OCI-LY1 (cell line): ENCODE measurements around the gene ACAA1.

Experiments used
- H2AFZ ChIP-seq: fragments of 200-600 bp; sonication (generic), shearing (Covaris generic); 2 replicates; pipeline ENCODE4 v1.6.0; 2014; ENCODE audit warnings: antibody characterized with exemption, mild to moderate bottlenecking, low read length
- H3F3A ChIP-seq: fragments of 200-600 bp; sonication (generic), shearing (Covaris generic); 2 replicates; pipeline ENCODE4 v1.6.0; 2014; ENCODE audit warnings: mild to moderate bottlenecking, antibody characterized with exemption, low read length, moderate library complexity; ENCODE audit not compliant: insufficient read depth
- H3K27ac ChIP-seq: fragments of 200-600 bp; sonication (generic); 2 replicates; pipeline ENCODE4 v1.5.1; 2014; ENCODE audit warnings: low read length, mixed run types, mild to moderate bottlenecking, low read depth; ENCODE audit not compliant: poor library complexity, severe bottlenecking
- H3K27me3 ChIP-seq: fragments of 200-600 bp; sonication (generic); 2 replicates; pipeline ENCODE4 v1.6.0; 2014; ENCODE audit warnings: antibody characterized with exemption, mild to moderate bottlenecking, low read length, moderate library complexity; ENCODE audit not compliant: insufficient read depth
- H3K36me3 ChIP-seq: fragments of 200-600 bp; sonication (generic); 2 replicates; pipeline ENCODE4 v1.6.1; 2014; ENCODE audit warnings: mild to moderate bottlenecking, antibody characterized with exemption, low read length, moderate library complexity, mixed read lengths; ENCODE audit not compliant: insufficient read depth
- H3K4me1 ChIP-seq: fragments of 200-600 bp; sonication (generic); 2 replicates; pipeline ENCODE4 v1.5.1; 2014; ENCODE audit warnings: mild to moderate bottlenecking, low read length, moderate library complexity; ENCODE audit not compliant: insufficient read depth, severe bottlenecking
- H3K4me2 ChIP-seq: fragments of 200-600 bp; sonication (generic), shearing (Covaris generic); 2 replicates; pipeline ENCODE4 v1.6.1; 2014; ENCODE audit warnings: low read length
- H3K4me3 ChIP-seq: fragments of 200-600 bp; sonication (generic); 2 replicates; pipeline ENCODE4 v1.5.1; 2014; ENCODE audit warnings: low read length, low read depth, mild to moderate bottlenecking, mixed read lengths; ENCODE audit not compliant: poor library complexity, severe bottlenecking
- H3K79me2 ChIP-seq: fragments of 200-600 bp; shearing (Covaris generic); 2 replicates; pipeline ENCODE4 v1.6.1; 2016; ENCODE audit warnings: mixed run types, low read length, mixed read lengths; ENCODE audit not compliant: insufficient read depth
- H3K9ac ChIP-seq: fragments of 200-600 bp; sonication (generic), shearing (Covaris generic); 2 replicates; pipeline ENCODE4 v1.6.1; 2014; ENCODE audit warnings: mild to moderate bottlenecking, low read length, mixed read lengths
- H3K9me2 ChIP-seq: fragments of 200-600 bp; sonication (generic), shearing (Covaris generic); 2 replicates; pipeline ENCODE4 v1.6.1; 2014; ENCODE audit warnings: low read depth, mild to moderate bottlenecking, low read length, mixed read lengths
- H3K9me3 ChIP-seq: fragments of 200-600 bp; shearing (Covaris generic); 2 replicates; pipeline ENCODE4 v1.6.1; 2014; ENCODE audit warnings: low read length, mixed read lengths
- H4K20me1 ChIP-seq: fragments of 200-600 bp; sonication (generic), shearing (Covaris generic); 2 replicates; pipeline ENCODE4 v1.6.0; 2016; ENCODE audit warnings: mild to moderate bottlenecking, low read length; ENCODE audit not compliant: insufficient read depth
- CTCF ChIP-seq: fragments of 200-600 bp; sonication (generic), shearing (Covaris generic); IDR thresholded peaks from 2 replicates; pipeline ENCODE4 v1.5.1; 2017; ENCODE audit warnings: mild to moderate bottlenecking, antibody characterized with exemption, low read length, moderate library complexity, mixed read lengths
- EZH2 ChIP-seq: fragments of 200-600 bp; sonication (generic), shearing (Covaris generic); IDR thresholded peaks from 2 replicates; pipeline ENCODE4 v1.8.0; 2017; ENCODE audit warnings: borderline replicate concordance, mixed run types, mild to moderate bottlenecking, antibody characterized with exemption, low read length, moderate library complexity, mixed read lengths

ACAA1 gene

GRCh38 chr3:38108649-38109579 is 28.0 kb downstream of the ACAA1 start:
- no peaks in the 10 kb centered on the region for H3K4me1 ChIP-seq
- H3K9me3 ChIP-seq: 0 out of 2 replicates have a peak, but pooled peaks cover 3% of the 10 kb centered on the region
- H3K27ac ChIP-seq: no peak overlapping the region
- H3K4me3 ChIP-seq: no peak overlapping the region
- H4K20me1 ChIP-seq: no peaks in the 10 kb centered on the region
- H3K9me2 ChIP-seq: no peaks in the 10 kb centered on the region
- no peak overlapping the region for H3K4me2 ChIP-seq
- H3K79me2 ChIP-seq: no peaks in the 10 kb centered on the region
- H3K9ac ChIP-seq: no peak overlapping the region
- H3K27me3 ChIP-seq: no peaks in the 10 kb centered on the region
- H2AFZ ChIP-seq: no peak overlapping the region
- TF ChIP-seq CTCF (no peak), EZH2 (no peak)
- no peaks in the 10 kb centered on the region for H3F3A ChIP-seq
- no peaks in the 10 kb centered on the region for H3K36me3 ChIP-seq

- H3K9ac ChIP-seq: no peak overlapping the region
- H3K27me3 ChIP-seq: no peaks in the 10 kb centered on the region
- no peaks in the 10 kb centered on the region for H3K4me1 ChIP-seq
- H2AFZ ChIP-seq: no peak overlapping the region
- no peak for TF ChIP-seq EZH2
- no peak for TF ChIP-seq CTCF
- H4K20me1 ChIP-seq: no peaks in the 10 kb centered on the region
- no peaks in the 10 kb centered on the region for H3K36me3 ChIP-seq
- 0 out of 2 replicates have a peak, but pooled peaks cover 3% of the 10 kb centered on the region for H3K9me3 ChIP-seq
- H3K27ac ChIP-seq: no peak overlapping the region
- H3K4me2 ChIP-seq: no peak overlapping the region
- H3K4me3 ChIP-seq: no peak overlapping the region
- no peaks in the 10 kb centered on the region for H3K9me2 ChIP-seq
- no peaks in the 10 kb centered on the region for H3F3A ChIP-seq
- H3K79me2 ChIP-seq: no peaks in the 10 kb centered on the region
These were observed 28.8 kb downstream of the ACAA1 start for GRCh38 chr3:38107911-38108648.

- Histone ChIP-seq H2AFZ (no peak overlapping the region), H3K4me1 (no peaks in the 10 kb centered on the region), H3K4me3 (no peak overlapping the region), H3K27me3 (no peaks in the 10 kb centered on the region), H3F3A (no peaks in the 10 kb centered on the region), H3K9me3 (0 out of 2 replicates have a peak, but pooled peaks cover 3% of the 10 kb centered on the region), H3K4me2 (no peak overlapping the region), H3K9me2 (no peaks in the 10 kb centered on the region), H3K27ac (no peak overlapping the region), H3K9ac (no peak overlapping the region), H3K79me2 (no peaks in the 10 kb centered on the region), H4K20me1 (no peaks in the 10 kb centered on the region), H3K36me3 (no peaks in the 10 kb centered on the region)
- TF ChIP-seq CTCF (no peak), EZH2 (no peak)
These were observed 31.4 kb downstream of the ACAA1 start for GRCh38 chr3:38105525-38105924.
